Lung (tissue), 12 donors: Measurements from ENCODE around the gene TDRD6. TPM values are rescaled to one million over a fixed set of nuclear protein-coding genes. Genes with fewer than 3 reads are reported as not detected.

Experiments used
- ATAC-seq: fragments of 200-7000 bp; cut with Tn5 transposase; one replicate; pipeline ENCODE4 v1.9.1; 2020; ENCODE audit warnings: moderate number of reproducible peaks; ENCODE audit not compliant: insufficient read depth, low FRiP score
- DNase-seq, 3 donors: peaks; one replicate each; pipeline ENCODE4 v3.0.0-alpha.2; 2013 to 2017
- H3K27ac ChIP-seq, 2 donors: one replicate each; pipeline ENCODE4 v1.5.1; 2013; ENCODE audit warnings: mild to moderate bottlenecking in 2 of 2, moderate library complexity in 2 of 2, control low read depth in 1 of 2, inconsistent platforms in 1 of 2, low read depth in 1 of 2, low read length in 1 of 2
- H3K27me3 ChIP-seq, 3 donors: one replicate each; pipeline ENCODE4 v1.5.1; 2013; ENCODE audit warnings: low read length in 2 of 3; ENCODE audit not compliant: control insufficient read depth in 3 of 3, insufficient read depth in 3 of 3
- H3K36me3 ChIP-seq, 4 donors: one replicate each; pipeline ENCODE4 v1.5.1; 2013; ENCODE audit warnings: low read length in 4 of 4, mild to moderate bottlenecking in 1 of 4, moderate library complexity in 1 of 4; ENCODE audit not compliant: control insufficient read depth in 4 of 4, insufficient read depth in 4 of 4
- H3K4me1 ChIP-seq, 5 donors: one replicate each; pipeline ENCODE4 v1.5.1; 2013; ENCODE audit warnings: low read length in 5 of 5, mild to moderate bottlenecking in 2 of 5, moderate library complexity in 1 of 5; ENCODE audit not compliant: control insufficient read depth in 5 of 5, insufficient read depth in 5 of 5
- H3K4me3 ChIP-seq: one replicate; pipeline ENCODE4 v1.5.1; 2013; ENCODE audit warnings: mild to moderate bottlenecking, control low read depth, moderate library complexity
- H3K9ac ChIP-seq, 2 donors: one replicate each; pipeline ENCODE4 v1.5.1; 2013; ENCODE audit warnings: low read length in 2 of 2, control low read depth in 1 of 2; ENCODE audit not compliant: insufficient read depth in 1 of 2
- H3K9me3 ChIP-seq, 4 donors: one replicate each; pipeline ENCODE4 v1.5.1; 2013; ENCODE audit warnings: low read length in 3 of 4, mild to moderate bottlenecking in 1 of 4, moderate library complexity in 1 of 4; ENCODE audit not compliant: control insufficient read depth in 4 of 4, insufficient read depth in 3 of 4
- CTCF ChIP-seq: IDR thresholded peaks from 2 replicates; pipeline ENCODE4 v1.5.1; 2012; ENCODE audit warnings: mild to moderate bottlenecking; ENCODE audit errors: control extremely low read depth, extremely low read depth
- WGBS, 2 donors: extraction: QIAGEN DNeasy Blood & Tissue Kit; methylation state at CpG; one replicate each; pipeline ENCODE4 v1.1.7; 2013; 5-methylcytosine and 5-hydroxymethylcytosine counted together
- polyA plus RNA-seq, 2 donors: library from polyadenylated mRNA; stranded (reverse); fragments of 200-250 nt; gene quantifications; one replicate each; pipeline ENCODE4 v1.2.1, GENCODE V29; 2013
- total RNA-seq, 2 donors: library from RNA; depleted of rRNA in 1 of 2; stranded (reverse); fragments of >200 nt in 1 of 2; gene quantifications; one replicate each; pipeline ENCODE4 v1.2.1, GENCODE V29; 2014 to 2021
- donor health status: control.
- donor health status: control.
- donor health status: Bipolar disorder and iron deficiency.
- donor health status: healthy.
- donor health status: DM: yes; HTN: yes; CAD: no.

The TDRD6 gene
- total and polyA plus RNA-seq, 4 donors = 0.03 to 1.8 (median 0.42) TPM

GRCh38 chr6:46657642-46658041, 30.0 kb upstream of the TDRD6 start:
- ATAC-seq (no peak), DNase-seq (no peak)
- H3K27me3 ChIP-seq = no peaks in the 10 kb centered on the region
- TF ChIP-seq CTCF = no peak
- H3K9ac ChIP-seq = no peak overlapping the region
- H3K36me3 ChIP-seq = peaks cover 0 to 4% (median 0%) of the 10 kb centered on the region in 4 donors
- no peaks in the 10 kb centered on the region for H3K9me3 ChIP-seq
- H3K4me1 ChIP-seq = peaks cover 0 to 12% (median 0%) of the 10 kb centered on the region in 5 donors
- no peak overlapping the region for H3K4me3 ChIP-seq
- H3K27ac ChIP-seq = no peak overlapping the region

GRCh38 chr6:46661483-46661882, 26.2 kb upstream of the TDRD6 start:
- Histone ChIP-seq H3K9me3 (no peaks in the 10 kb centered on the region), H3K4me1 (no peaks in the 10 kb centered on the region), H3K9ac (no peak overlapping the region), H3K27ac (no peak overlapping the region), H3K4me3 (no peak overlapping the region), H3K27me3 (no peaks in the 10 kb centered on the region), H3K36me3 (peaks cover 0 to 9% (median 5%) of the 10 kb centered on the region in 4 donors)
- TF ChIP-seq CTCF = no peak
- WGBS, 2 donors = 89 to 97% methylated on average over 2 of the region's 2 CpGs
- ATAC-seq = no peak
- no peak for DNase-seq

- no peaks in the 10 kb centered on the region for H3K4me1 ChIP-seq
- peaks cover 2 to 17% (median 14%) of the 10 kb centered on the region in 4 donors for H3K36me3 ChIP-seq
- TF ChIP-seq CTCF = no peak
- no peak overlapping the region for H3K9ac ChIP-seq
- no peak for ATAC-seq
- no peaks in the 10 kb centered on the region for H3K9me3 ChIP-seq
- H3K27ac ChIP-seq = no peak overlapping the region
- H3K27me3 ChIP-seq = no peaks in the 10 kb centered on the region
- H3K4me3 ChIP-seq = no peak overlapping the region
- WGBS, 2 donors = 97 to 98% methylated on average over 2 of the region's 2 CpGs
- DNase-seq = no peak
These were observed 20.3 kb upstream of the TDRD6 start for GRCh38 chr6:46667377-46667776.

DNA sequence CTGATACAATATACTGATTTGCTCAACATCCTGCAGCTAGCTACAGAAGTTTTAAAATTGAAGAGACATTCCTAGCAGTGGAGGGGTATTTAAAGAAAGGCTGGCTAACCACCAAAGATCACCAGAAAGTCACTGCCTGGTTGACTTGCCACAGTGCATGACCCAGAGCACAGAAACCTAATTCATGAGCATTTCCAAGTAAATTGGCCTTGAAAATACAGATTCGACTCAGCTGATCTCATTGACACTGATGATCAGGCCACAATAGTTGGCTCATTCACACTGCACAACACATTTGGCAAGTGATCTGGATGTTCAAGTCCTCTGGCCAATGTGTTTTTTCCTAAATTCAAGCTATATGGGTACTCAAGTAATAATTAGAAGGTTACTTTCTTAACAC, 13.3 kb upstream of the TDRD6 start:
- no peaks in the 10 kb centered on the region for H3K9me3 ChIP-seq
- no peak overlapping the region for H3K9ac ChIP-seq
- H3K4me3 ChIP-seq = no peak overlapping the region
- no peaks in the 10 kb centered on the region for H3K27me3 ChIP-seq
- ATAC-seq = no peak
- TF ChIP-seq CTCF = no peak
- no peak overlapping the region for H3K27ac ChIP-seq
- H3K4me1 ChIP-seq = no peaks in the 10 kb centered on the region
- H3K36me3 ChIP-seq = peaks cover 0 to 13% (median 6%) of the 10 kb centered on the region in 4 donors
- no peak for DNase-seq
- 88 to 97% methylated on average over 1 of the region's 1 CpG for WGBS, 2 donors
